GM11168 (cell line): ENCODE data around the gene SDC3.

ENCODE experiments used
- in situ Hi-C: fragments of 300-500 bp; cut with MboI; formaldehyde crosslinking; loops from one replicate; pipeline ENCODE4 v1.12.0; 2022; ENCODE audit warnings: low sequenced_read_pairs; ENCODE audit not compliant: unreplicated experiment

The SDC3 gene

DNA sequence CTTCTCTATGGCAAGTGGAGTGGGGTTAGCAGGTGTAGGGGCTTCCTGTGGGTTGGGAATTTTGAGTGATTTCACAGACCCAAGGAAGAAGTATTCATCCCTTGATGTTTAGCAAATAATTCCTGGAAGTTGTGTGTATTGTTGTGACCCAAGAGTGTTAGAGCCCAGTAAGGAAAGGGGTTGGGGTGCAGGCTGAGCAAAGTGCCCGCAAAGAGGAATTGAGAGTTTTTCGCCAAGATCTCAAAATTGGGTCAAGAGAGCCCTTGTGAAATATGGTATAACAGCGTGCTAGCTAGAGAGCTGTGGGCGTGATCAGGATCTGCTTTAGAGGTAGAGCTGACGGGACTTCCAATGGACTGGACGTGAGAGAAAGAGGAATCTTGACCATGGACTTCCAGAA lies 78.0 kb downstream of the SDC3 start:
- in situ Hi-C loops, result no loop called here

DNA sequence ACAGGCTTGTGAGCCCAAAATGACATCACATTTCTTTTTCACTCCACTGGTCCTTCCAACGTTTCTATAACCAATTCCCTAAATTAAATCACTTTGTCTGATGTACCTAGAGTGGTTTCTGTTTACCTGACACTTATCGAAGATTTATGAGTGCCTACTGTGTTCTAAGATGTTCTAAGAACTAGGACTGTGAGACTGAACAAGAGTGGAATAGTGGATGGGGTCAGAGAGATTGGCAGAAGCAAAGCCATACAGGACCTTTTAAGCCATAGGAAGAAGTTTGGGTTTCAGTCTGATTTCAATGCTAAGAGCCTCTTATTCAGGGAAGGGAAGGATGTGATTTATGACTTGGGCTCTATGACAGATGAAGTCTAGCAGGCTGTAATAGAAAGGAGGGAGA lies 78.7 kb downstream of the SDC3 start:
- in situ Hi-C loops, result no loop called here

DNA sequence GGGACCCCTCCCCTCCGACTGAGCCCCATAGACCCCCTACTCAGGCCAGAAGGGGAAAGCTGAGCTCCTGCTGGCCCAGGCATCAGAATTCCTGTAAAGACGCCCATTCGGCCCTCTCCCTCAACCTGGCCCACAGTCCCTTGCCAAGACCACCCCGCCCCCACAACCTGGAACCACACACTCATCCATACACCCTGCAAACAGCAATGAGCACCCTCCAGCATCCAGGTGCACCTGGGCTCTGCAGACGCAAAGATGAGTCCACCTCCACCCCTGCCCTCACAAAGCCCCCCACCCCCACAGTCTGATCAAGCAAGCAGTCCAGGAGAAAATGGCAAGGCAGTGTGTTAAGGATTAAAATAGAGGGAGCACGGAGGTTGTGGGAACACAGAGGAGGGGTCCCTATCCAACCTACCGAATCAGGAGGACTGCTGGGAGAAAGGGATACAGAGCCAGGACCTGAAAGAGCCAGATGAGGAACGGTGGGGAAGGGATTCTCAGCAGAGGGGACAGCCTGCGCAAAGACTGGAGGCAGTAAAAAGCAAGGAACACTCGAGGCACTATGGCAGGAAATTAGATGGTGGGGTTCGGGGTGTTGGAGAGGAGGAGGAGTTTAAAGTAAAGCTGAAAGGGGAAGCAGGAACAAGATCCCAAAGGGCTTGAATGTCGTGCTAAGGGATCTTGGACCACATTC lies 83.7 kb downstream of the SDC3 start:
- in situ Hi-C loops, result no loop called here

DNA sequence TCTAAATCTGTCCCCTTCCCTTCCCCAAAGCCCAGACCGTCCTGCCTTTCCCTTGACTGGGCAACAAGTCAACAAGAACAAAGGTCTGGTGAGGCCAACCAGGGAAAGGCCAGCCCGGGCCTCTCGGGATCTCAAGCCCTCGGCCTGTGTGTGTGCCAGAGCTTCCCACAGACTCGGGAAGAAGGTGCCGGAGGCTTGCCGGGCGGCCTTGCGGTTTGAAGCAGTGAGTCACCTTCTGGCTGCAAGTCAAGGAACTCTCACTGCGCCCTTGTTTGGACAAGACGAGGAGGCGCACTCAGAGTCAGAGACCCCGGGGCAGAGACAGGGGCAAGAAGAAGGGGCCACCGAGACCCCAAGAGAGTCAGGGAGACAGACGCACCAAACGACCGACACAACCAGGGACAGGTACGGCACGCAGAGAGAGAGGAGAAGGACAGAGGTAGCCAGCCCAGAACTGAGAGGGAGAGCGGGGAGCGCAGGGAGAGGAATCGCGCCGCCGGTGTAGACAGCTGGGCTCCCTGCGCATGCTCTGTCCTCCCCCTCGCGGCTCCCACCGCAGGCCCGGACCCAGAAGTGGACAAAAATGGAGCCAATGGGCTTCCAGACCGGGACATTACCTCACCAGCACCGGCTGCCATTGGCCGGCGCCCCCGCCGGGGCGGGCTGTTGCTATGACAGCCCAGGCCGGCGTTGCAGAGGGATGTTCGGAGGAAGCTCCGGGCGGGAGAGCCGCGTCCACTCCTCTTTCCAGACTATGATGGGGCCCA lies 84.4 kb downstream of the SDC3 start:
- in situ Hi-C loops, result no loop called here

DNA sequence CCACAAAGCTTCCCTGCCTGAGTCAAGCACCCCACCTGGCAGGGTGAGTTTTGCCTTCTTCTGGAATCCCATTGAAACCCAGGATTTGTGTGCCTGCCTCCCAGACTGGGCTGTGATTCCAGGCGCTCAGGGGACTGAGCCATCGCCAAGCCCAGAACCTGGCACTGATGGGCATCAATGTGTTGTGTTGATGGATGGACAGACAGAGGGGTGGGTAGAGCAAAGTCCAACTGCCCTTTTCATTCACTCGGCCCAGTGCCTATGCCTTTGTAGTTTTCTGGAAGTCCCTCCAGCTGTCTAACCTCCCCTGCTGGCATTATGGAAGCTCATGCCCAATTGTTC lies 85.0 kb downstream of the SDC3 start:
- in situ Hi-C loops, result no loop called here

DNA sequence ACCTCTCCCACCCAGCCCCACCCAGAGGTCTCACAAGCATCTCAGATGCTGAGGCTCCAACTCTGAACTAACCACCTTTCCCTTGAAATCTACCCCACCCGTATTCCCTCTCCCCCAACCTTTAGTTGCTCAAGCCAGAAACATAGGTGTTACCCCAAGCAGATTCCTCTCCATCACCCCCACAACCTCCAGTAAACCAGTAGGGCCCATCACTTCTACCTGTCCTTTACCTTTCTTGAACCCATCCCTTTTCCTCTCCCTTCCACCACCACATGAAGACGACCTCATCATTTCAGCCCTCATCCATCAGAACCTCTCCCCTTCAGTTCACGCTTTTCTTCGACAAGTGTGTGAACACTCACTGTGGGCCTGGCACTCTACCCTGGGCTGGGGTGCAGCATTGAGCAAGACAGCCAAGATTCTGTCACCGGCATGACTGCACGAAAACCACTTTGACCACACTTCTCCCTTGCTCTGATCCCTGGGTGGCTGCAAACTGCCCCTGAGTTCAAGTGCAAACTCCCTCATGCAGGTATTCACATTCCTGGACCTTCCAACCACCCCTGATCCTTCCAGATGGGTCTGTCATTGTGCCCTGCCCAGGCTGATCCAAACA lies 85.5 kb downstream of the SDC3 start:
- in situ Hi-C loops, result no loop called here

DNA sequence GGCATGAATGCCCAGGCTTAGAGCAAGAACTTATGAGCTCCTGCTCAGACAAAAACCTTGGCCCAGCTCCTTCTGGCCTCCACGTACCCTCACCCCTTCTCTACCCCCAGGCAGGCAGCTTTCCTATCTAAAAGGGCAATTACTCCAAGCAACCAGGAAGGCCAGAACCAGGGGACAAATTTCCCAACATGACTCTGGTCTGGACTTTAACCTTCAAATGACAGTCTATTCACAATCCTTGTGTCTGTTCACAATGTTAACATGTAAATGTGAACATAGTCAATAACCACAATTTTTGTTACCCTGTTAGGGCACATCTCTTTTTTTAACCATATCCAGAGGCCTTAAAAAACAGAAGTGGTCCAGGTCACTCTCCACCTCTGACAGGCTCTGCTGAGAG lies 86.6 kb downstream of the SDC3 start:
- in situ Hi-C loops, result no loop called here

DNA sequence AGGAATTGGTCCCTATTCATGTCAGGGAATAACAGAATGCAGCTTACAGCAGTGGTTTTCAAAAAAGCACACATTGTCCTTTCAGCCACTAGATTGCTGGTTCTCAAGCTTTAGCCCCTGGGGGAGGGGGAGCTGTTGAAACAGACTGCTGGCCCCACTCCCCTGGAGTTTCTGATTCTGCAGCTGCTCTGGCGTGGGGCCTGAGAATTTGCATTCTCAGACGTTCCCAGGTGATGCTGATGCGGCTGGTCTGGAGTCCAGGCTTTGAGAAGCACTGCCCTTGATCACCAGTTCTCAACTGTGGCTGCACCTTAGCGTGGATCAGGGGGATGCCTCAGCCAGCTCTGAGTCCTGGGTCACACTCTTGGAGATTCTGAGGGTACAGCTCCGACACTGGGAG lies 88.3 kb downstream of the SDC3 start:
- in situ Hi-C loops, result no loop called here
